ENCODE results near the gene IRF1.

The IRF1 gene

DNA sequence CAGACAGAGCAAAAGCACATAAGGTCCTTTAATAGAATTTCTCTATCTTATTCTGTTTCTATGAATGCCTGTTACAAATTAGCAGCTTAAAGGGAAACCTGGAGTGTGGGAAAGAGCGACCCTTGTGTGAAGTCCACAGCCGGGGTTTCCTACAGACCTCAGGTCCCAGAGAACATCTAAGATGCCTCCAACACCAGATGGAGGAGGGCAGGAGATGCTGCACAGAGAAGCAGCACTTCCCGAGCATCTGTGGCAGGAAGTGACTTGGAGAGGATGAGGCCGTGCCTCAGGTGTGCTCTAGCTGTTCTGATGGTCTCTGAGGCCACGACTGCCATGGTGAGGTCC is 26.8 kb downstream of the IRF1 start:
- no peak for DNase-seq (ENCODE audit: low read depth in 1 of 2, low spot score in 1 of 2)

GRCh38 chr5:132462856-132463745 is 27.5 kb downstream of the IRF1 start:
- no peak for DNase-seq (ENCODE audit: low read depth in 1 of 2, low spot score in 1 of 2)

DNA sequence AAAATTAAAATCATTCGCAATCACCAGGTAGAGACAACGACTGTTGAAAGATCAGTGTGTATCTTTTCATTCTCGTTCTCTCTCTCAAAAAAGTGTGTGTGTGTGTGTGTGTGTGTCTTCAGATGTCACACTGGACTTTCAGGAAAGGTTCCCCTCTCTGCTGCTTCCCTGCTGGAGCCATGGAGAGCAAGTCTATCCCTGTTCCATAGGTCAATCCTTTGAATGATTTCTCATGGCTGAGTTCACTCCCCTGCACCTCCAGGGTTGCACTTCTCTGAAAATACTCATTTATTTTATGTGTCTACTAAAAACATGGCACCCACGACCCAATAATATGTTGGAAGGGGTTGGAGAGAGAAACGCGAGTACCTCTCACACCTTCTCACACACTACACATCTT is 28.2 kb downstream of the IRF1 start:
- no peak for DNase-seq (ENCODE audit: low read depth in 1 of 2, low spot score in 1 of 2)

DNA sequence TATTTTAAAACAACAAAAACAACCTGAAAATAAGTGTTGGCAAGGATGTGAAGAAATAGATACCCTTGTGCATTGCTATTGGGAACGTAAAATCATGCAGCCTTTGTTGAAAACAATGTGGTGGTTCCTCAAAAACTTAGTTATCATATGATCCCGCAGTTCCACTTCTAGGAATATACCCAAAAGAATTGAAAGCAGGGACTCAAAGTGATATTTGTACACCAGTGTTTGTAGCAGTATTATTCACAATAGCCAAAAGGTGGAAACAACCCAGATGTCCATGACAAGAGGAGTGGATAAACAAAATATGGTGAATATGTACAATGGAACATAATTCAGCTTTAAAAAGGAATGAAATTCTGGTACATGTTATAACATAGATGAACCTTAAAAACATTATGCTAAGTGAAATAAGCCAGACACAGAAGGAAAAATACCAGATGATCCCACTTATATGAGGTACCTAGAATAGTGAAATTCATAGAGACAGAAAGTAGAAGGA is 29.0 kb downstream of the IRF1 start:
- no peak for DNase-seq (ENCODE audit: low read depth in 1 of 2, low spot score in 1 of 2)

DNA sequence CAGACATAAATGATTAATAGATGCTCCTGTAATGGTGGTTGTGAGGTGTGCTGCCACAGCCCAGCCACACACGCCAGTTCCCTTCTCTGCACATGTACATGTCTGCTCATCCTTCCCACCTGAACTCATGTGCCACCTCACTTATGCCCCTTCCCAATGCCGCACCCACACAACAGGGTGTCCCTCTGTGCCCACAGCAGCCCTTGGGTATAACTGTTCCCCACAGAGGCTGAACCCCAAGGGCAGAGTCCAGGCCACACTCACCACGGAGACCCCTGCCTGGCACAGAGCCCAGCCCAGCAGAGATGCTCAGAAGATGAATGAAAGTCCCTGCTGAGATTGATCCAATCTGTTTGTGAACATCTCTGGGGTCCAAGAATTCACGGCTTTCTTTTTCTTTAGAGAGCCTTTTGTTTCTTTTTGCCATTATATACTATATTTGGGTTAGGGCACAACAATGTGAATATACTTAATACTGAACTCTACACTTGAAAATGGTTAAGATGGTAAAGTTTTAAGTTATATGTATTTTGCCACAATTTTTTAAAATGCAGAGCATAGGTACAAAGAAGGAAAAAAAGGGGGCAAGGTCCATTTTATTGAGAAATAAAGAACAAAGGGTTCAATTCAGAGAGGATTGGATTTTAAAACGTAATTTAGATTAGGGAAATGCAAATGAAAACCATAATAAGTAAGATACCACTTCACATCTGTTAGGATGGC is 29.6 kb downstream of the IRF1 start:
- no peak for DNase-seq (ENCODE audit: low read depth in 1 of 2, low spot score in 1 of 2)

DNA sequence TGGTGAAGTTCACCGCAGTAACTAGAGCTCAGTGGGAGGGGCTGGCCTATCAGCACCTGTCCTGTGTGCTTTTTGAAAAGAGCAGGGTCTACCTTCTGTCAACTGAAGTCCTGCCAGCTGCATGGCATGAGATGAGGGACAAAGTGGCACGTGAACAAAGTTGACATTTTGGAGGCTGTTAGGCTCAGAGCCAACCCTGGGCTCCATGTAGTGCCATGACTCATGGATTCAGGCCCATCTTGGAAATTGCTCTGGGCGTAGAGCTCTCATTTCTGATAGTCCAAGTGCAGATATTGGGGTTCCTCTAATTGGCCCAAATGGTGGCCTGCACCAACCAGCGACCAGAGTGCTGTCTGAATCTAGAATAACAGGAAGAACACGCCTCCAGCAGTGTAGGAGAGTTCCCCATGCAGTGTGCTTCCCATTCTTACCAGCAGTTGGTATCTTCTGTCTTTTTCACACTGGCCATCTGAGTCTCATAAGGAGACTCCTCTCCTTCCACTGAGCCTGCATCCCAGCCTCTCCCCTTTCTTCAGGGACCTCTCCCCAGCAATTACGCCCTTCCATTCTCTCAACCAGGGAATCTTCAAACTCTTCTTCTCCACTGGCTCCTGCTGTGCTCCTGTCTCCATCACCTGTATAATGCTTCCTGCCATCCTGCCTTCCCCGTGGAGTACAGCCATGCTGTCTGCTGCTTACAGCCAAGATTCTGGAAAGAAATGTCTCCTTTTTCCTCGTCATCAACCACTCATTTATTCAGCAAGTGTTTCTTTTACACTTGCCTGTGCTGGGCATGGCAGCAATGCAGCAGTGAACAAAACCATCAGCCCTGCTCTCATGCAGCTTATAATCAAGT is 30.4 kb downstream of the IRF1 start:
- no peak for DNase-seq (ENCODE audit: low read depth in 1 of 2, low spot score in 1 of 2)

DNA sequence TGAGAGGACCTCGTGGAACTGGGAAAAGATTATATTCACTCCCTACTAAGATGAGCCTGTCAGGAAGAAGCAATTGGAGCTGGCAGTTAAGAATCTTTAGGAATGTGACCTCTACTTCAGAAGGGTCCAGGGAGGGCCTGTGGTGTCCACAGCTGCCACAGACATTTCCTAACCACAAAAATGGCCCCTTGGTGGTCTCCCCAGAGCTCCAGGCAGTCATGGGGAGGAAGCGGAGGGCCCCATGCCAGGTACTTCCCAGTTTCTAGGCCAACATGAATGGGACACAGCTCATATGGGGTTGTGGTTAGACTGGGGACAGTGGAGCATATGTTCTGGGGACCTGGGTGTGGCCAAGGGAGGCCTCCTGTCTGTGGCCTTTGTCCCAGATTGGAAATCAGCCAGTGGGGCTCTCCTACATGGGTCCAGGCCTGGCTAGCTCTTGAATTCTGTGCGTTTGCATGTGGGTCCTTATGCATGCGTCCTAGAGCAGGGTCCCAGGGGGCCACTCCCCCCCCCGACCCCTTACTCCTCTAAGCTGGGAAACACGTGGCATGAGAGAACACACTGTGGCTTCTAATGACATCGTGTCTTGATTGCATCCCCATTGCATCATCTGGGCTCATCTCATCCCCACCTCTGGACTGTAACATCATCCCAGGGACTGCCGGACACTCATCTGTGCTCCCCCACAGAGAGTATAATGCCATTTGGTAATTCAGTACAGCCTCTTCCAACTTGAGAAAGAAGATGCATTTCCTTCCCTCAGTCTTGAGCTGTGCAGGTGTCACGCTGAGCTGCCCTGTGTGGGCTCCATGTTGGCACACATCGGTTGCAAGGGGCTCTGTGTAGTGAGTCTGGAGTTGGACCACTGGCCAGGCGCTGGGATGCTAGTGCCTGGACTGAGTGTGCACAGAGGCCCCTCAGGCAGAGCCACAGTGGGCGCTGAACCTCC is 31.3 kb downstream of the IRF1 start:
- no peak for DNase-seq (ENCODE audit: low read depth in 1 of 2, low spot score in 1 of 2)

DNA sequence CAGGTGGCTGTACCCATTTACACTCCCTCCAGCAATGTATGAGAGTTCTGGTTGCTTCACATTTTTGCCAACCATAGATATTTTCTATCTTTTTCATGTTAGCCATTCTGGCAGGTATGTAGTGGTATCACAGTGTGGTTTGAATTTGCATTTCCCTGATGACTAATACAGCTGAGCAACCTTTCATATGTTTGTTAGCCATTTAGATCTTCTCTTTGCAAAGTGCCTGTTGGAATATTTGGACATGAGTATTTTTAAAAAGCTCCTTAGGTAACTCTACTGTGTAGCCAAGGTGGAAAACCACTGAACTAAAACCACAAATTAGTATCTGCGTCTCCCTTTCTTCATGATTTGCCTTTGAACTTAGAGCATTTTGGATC is 31.9 kb downstream of the IRF1 start:
- no peak for DNase-seq (ENCODE audit: low read depth in 1 of 2, low spot score in 1 of 2)

DNA sequence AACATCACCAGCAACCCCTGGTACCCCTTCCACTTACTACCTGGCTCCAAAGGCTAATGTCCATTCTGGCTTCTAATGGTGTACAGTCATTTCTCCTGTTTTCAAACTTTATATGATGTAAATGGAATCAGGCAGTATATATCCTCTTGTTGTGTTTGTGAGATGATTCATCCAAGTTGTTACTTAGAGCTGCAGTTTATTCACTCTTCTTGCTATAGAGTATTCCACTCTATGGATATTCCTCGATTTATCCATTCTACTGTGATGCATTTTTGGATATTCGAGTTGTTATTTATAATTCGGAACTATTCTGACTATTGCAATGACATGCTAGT is 32.4 kb downstream of the IRF1 start:
- no peak for DNase-seq (ENCODE audit: low read depth in 1 of 2, low spot score in 1 of 2)

- no peak for DNase-seq (ENCODE audit: low read depth in 1 of 2, low spot score in 1 of 2)
Measured at GRCh38 chr5:132457371-132458225, 33.0 kb downstream of the IRF1 start.

DNA sequence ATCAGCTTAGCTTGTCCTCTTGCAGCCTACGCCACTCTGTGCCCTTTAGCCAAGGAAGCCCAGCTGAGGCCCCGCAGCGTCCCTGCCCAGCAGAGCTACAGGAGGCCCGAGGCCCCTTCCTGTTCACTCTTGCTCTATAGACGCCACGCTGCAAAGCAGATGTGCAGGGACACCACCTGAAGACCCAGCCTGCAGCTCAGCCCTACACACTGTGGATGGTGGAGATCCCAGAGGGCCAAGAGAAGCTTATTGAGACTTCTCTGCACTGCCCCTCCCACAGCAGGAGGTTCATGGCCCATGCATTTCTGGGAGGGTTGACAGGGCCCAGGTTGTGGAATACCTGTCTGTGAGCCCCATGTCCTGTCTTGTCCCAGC is 33.6 kb downstream of the IRF1 start:
- DNase-seq (ENCODE audit: low read depth in 1 of 2, low spot score in 1 of 2): no peak

DNA sequence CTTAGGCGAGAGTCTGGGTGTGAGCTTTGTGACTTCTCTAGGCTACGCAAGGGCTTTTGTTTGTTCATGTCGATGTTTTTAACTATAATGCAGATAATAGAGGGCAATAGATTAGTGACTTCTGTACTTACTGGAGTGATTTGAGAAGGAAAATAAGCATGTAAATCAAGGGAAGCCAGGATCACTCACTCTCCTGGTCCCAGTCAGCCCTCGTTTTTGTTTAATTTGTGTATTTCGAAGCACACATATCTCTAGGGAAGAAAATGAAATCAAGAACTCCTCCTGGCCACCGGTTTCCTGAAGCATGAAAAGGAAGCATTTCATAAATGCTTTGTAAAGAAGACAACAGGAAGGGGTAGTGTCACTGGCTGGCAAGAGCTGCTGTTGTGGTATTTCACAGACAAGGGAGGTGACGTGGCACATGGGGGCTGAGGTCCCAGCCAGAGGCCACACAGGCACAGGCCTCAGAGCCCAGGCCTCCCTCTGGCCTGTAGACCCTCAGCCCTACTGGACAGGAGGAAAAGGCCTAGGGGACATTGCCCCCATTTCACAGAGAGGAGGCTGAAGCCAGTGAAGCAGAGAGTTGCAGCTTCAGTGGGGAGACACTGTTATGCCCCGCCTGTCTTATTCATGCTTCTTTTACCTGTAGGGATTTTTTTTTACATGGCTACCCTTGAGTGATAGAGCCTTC is 34.1 kb downstream of the IRF1 start:
- DNase-seq (ENCODE audit: low read depth in 1 of 2, low spot score in 1 of 2): no peak

- no peak for DNase-seq (ENCODE audit: low read depth in 1 of 2, low spot score in 1 of 2)
Measured at GRCh38 chr5:132455614-132456115, 34.9 kb downstream of the IRF1 start.

- DNase-seq (ENCODE audit: low read depth in 1 of 2, low spot score in 1 of 2): no peak
Measured at GRCh38 chr5:132454361-132454760, 36.2 kb downstream of the IRF1 start.

DNA sequence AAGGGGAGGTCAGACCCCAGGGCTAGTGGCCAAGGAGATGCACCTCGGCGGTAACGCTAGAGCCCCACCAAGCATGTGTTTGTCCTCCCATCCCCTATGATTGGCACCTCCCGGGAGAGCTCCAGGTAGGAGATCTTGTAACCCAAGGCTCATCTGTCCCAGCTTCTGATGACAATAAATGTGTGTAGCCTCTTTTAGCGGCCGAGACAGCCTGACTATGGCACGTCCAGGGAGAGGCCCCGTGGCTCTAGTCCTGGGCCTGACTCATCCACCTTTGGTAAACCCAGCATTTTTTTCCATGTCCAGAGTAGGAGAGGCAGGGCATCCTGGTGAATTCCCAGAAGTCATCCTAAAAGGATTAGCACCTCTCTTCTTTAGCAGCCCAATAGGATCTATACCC is 39.2 kb downstream of the IRF1 start:
- DNase-seq (ENCODE audit: low read depth in 1 of 2, low spot score in 1 of 2): no peak

DNA sequence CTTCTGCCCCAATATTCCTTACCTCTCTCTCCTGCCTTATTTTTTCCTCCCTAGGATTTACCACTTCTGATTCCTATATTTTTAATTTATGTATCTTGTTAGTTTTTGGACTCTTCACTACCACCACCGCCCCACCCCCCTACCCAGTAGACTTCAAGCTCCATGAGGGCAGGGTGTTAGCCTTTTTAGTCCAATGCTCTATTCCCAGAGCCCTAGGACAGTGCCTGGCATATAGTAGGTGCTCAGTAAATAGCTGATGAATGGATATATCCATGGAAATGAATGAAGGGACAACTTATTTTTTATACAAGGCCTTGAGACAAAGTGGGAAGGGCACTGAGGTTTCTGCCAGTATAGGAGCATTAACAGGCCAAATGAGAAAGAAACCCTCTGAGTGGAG is 41.5 kb downstream of the IRF1 start:
- no peak for DNase-seq (ENCODE audit: low read depth in 1 of 2, low spot score in 1 of 2)

DNA sequence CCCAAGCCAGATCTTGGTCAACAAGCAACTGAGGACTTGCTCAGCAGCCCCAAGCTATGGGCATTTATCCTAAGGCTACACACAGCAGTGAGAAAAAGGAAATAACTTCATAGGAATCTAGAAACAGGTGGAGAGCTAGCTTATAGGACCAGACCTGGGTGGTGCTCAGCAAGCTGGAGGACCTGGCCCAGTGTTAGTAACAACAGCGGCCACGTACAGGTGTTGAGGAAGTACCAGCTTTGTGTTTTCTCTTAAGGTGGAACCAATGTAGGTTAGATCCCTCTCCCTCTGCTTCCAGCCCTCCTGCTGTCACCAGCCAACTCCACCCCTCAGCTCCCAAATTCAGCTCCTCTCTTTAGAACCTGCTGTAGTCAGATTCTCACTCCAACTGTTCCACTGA is 43.4 kb downstream of the IRF1 start:
- no peak for DNase-seq (ENCODE audit: low read depth in 1 of 2, low spot score in 1 of 2)

GRCh38 chr5:132446621-132447020 is 44.0 kb downstream of the IRF1 start:
- no peak for DNase-seq (ENCODE audit: low read depth in 1 of 2, low spot score in 1 of 2)

- DNase-seq (ENCODE audit: low read depth in 1 of 2, low spot score in 1 of 2): no peak
Measured at GRCh38 chr5:132445930-132446329, 44.6 kb downstream of the IRF1 start.

All from activated CD4-positive, alpha-beta T cell treated with anti-CD3 and anti-CD28 coated beads, Interleukin-2, amount 50 U/mL, for 24 hours (primary cell).